Ovary (tissue), 3 donors: ENCODE data around the gene ARHGAP11A.

Source experiments
- CTCF ChIP-seq, 3 donors: fragments of 450-650 bp in 2 of 3; fragments of 200-600 bp in 1 of 3; IDR thresholded peaks; one replicate each; pipeline versions ENCODE4 v1.5.1 to v1.8.0; 2016 to 2022; ENCODE audit warnings: antibody characterized with exemption in 3 of 3, mild to moderate bottlenecking in 1 of 3
- POLR2A ChIP-seq: fragments of 450-650 bp; IDR thresholded peaks from one replicate; pipeline ENCODE4 v1.6.1; 2017; ENCODE audit warnings: antibody characterized with exemption, mild to moderate bottlenecking, moderate library complexity
- donor health status: DM: no; HTN: no; CAD: no.

- TF ChIP-seq CTCF (IDR thresholded peaks at IDR 0.05) = no peak
- no peak for TF ChIP-seq POLR2A
Measured at GRCh38 chr15:32651229-32651837, 36.0 kb downstream of the ARHGAP11A start.
